Measurements from ENCODE around the gene LRP1. TPM values are rescaled to one million over a fixed set of nuclear protein-coding genes. Genes with fewer than 3 reads are reported as not detected.
A peak's percentile ranks its signal among the peaks of the same experiment; 100 is the strongest.

LRP1 gene
- total and polyA plus RNA-seq, 8 donors, result 12.2 to 89.4 (median 24.1) TPM

DNA sequence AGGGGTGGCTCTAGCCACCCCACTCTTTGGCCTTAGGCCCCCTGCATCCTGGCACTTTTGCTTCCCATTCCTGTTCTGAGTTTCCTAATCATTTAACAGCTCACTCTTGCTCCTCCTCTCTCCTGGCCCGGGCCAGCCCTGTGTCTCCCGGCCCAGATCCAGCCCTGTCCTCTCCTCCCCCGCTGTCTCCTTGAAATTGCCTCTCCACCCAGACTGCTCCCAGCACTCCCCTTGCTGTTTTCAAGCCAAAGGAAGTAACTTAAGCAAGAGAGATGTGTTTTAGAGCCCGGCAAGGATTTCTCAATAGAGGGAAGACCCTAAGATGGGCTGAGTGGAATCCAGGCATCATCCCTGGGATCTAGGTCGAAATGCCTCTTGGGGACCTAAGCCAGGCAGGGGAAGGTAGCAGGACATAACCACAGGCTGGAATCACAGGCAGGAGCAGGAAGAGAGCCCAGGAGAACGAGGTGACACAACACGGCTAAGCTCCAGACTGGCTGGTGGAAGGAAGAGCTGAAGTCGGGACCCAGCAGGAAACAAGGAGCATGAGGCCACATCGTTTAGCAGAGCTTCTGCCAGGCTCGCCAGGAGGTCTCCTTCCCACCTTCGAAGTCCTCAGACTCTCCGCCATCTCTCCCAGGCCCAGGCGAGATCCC is 21.1 kb downstream of the LRP1 start:
- WGBS, 2 donors, result 67 to 73% methylated on average over 13 of the region's 13 CpGs
- no peak for FAIRE-seq
- ATAC-seq, result peak; percentile 43 to 69 (median 54)
- DNase-seq, result no peak
- intact Hi-C loops (cut with DNase I), result no loop called here
- peaks cover 0 to 2% (median 0%) of the 10 kb centered on the region in 3 donors for H3K4me1 ChIP-seq
- H3K27me3 ChIP-seq, result no peaks in the 10 kb centered on the region
- TF ChIP-seq, protein P1, sequence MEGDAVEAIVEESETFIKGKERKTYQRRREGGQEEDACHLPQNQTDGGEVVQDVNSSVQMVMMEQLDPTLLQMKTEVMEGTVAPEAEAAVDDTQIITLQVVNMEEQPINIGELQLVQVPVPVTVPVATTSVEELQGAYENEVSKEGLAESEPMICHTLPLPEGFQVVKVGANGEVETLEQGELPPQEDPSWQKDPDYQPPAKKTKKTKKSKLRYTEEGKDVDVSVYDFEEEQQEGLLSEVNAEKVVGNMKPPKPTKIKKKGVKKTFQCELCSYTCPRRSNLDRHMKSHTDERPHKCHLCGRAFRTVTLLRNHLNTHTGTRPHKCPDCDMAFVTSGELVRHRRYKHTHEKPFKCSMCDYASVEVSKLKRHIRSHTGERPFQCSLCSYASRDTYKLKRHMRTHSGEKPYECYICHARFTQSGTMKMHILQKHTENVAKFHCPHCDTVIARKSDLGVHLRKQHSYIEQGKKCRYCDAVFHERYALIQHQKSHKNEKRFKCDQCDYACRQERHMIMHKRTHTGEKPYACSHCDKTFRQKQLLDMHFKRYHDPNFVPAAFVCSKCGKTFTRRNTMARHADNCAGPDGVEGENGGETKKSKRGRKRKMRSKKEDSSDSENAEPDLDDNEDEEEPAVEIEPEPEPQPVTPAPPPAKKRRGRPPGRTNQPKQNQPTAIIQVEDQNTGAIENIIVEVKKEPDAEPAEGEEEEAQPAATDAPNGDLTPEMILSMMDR (IDR thresholded peaks at IDR 0.05), result no peak
- peak overlapping the region in 1 of 4 donors; percentile 54 for H3K27ac ChIP-seq
- H3K4me3 ChIP-seq, result no peak overlapping the region
- peaks cover 0 to 13% (median 0%) of the 10 kb centered on the region in 3 donors for H3K36me3 ChIP-seq
- no peaks in the 10 kb centered on the region for H3K9me3 ChIP-seq

DNA sequence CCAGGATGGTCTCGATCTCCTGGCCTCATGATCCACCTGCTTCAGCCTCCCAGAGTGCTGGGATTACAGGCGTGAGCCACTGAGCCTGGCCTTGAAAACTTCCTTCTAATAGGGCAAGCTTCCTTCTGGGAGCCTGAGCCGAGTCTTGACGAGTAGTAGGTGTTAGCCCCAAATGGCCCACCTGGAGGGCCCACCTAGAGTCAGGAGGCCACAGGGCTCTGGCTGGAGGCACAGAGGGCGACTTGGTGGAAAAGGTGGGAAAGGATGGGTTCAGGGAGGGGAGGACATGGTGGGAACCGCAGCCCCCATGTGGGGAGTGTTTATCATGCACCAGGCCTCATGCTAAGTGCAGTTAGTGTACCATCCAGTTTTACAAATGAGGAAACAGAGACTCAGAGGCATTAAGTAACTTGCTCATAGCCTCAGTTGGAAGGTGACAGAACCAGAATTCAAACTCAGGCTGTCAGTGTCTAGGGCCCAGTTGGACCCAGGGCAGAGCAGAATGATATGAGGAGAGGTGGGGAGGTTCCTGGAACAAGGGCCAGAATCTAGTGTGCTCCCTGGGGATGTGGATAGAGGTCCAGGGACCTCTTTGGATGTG is 22.2 kb downstream of the LRP1 start:
- intact Hi-C loops (cut with DNase I), result no loop called here
- no peak overlapping the region for H3K4me3 ChIP-seq
- ATAC-seq (no peak), DNase-seq (peak in 1 of 6 donors; percentile 37), FAIRE-seq (no peak)
- H3K9me3 ChIP-seq, result no peaks in the 10 kb centered on the region
- H3K4me1 ChIP-seq, result peaks cover 0 to 2% (median 0%) of the 10 kb centered on the region in 3 donors
- H3K36me3 ChIP-seq, result peaks cover 0 to 6% (median 0%) of the 10 kb centered on the region in 3 donors
- no peaks in the 10 kb centered on the region for H3K27me3 ChIP-seq
- TF ChIP-seq, protein P1 (IDR thresholded peaks at IDR 0.05), result no peak
- H3K27ac ChIP-seq, result no peak overlapping the region
- 83 to 92% methylated on average over 6 of the region's 6 CpGs for WGBS, 2 donors

DNA sequence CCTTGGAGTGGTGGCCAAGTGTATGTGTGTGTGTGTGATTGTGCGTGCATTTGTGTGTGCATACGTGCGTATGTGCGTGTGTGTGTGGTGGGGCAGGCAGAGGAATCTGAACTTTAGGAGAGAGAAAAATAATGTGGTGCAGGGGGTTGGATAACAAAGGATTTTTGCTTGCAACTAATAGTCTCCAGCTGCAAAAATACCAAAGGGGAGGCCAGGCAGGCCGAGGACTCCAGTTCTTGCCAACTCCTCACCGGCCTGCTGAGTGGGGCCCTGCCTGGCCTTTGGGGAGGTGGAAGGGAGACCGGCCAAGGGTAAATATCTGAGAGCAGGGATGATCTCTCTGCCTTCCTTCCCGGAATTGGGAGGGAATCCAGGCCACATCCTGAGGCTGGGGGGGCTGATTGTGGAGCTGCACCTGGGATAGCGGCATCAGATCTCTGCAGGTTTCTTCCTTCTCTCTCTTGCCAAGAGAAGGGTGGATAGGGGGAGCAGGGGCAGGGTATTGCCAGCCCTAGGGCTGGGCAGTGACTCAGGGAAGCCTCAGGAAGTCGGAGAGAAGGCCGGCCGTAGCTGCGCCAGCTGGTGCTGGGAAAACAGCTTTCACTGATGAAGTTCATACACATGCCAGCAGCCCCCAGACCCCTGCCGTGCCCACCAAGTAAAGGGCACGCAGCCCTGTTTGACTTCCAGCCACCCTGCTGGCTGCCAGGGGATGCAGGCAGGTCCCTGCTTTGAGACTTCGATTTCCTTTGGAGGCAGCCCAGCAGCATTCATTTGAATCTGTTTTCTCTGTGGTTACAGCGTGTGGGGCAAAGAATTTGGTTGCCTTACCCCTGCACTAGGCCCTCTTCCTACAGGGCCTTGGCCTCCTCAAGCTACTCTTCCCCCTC is 23.7 kb downstream of the LRP1 start:
- Histone ChIP-seq H3K27me3 (no peaks in the 10 kb centered on the region), H3K9me3 (no peaks in the 10 kb centered on the region), H3K36me3 (peaks cover 0 to 6% (median 0%) of the 10 kb centered on the region in 3 donors), H3K4me1 (peaks cover 0 to 2% (median 0%) of the 10 kb centered on the region in 3 donors), H3K27ac (peak overlapping the region in 1 of 4 donors; percentile 28), H3K4me3 (no peak overlapping the region)
- ATAC-seq, result no peak
- intact Hi-C loops (cut with DNase I), result no loop called here
- FAIRE-seq, result no peak
- WGBS, 2 donors, result 83 to 85% methylated on average over 17 of the region's 17 CpGs
- DNase-seq, result peak in 1 of 6 donors; percentile 39
- TF ChIP-seq, protein P1 (IDR thresholded peaks at IDR 0.05), result no peak

DNA sequence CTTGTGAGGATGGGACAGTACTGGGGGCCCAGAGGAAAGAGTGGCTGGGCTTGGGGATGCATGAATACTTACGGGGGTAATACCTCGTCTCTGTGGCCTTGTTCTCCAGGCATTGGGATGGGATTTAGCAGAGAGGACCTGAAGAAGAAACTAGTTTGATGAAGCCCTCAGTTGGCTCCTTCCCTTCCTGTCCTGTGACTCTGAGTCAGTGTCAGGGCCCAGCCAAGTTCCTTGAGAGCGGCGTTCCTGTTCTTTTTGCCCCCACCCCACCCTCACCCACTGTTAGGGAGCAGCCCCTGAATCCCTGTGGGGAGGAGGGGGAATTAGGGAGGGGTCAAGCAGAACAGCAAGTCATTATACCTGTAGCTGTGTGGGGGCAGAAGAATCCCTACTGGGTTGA is 24.4 kb downstream of the LRP1 start:
- intact Hi-C loops (cut with DNase I), result no loop called here
- no peaks in the 10 kb centered on the region for H3K27me3 ChIP-seq
- no peak overlapping the region for H3K4me3 ChIP-seq
- peaks cover 0 to 6% (median 0%) of the 10 kb centered on the region in 3 donors for H3K36me3 ChIP-seq
- no peak for FAIRE-seq
- peaks cover 0 to 2% (median 0%) of the 10 kb centered on the region in 3 donors for H3K4me1 ChIP-seq
- ATAC-seq, result peak in 2 of 4 donors; percentile 26 to 39
- DNase-seq, result no peak
- WGBS, 2 donors, result 84 to 85% methylated on average over 4 of the region's 4 CpGs
- H3K9me3 ChIP-seq, result no peaks in the 10 kb centered on the region
- TF ChIP-seq, protein P1 (IDR thresholded peaks at IDR 0.05), result no peak
- peak overlapping the region in 2 of 4 donors; percentile 22 to 28 for H3K27ac ChIP-seq

Measured in pancreas (tissue), 10 donors.